ENCODE data around the gene ERAP2.

Gene ERAP2

GRCh38 chr5:96863114-96863513, 13.2 kb upstream of the ERAP2 start:
- TF ChIP-seq, protein P1, sequence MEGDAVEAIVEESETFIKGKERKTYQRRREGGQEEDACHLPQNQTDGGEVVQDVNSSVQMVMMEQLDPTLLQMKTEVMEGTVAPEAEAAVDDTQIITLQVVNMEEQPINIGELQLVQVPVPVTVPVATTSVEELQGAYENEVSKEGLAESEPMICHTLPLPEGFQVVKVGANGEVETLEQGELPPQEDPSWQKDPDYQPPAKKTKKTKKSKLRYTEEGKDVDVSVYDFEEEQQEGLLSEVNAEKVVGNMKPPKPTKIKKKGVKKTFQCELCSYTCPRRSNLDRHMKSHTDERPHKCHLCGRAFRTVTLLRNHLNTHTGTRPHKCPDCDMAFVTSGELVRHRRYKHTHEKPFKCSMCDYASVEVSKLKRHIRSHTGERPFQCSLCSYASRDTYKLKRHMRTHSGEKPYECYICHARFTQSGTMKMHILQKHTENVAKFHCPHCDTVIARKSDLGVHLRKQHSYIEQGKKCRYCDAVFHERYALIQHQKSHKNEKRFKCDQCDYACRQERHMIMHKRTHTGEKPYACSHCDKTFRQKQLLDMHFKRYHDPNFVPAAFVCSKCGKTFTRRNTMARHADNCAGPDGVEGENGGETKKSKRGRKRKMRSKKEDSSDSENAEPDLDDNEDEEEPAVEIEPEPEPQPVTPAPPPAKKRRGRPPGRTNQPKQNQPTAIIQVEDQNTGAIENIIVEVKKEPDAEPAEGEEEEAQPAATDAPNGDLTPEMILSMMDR (IDR thresholded peaks at IDR 0.05; ENCODE audit: control insufficient read depth, extremely low read depth, insufficient read depth) = no peak
- no peak for DNase-seq (ENCODE audit: low read depth)
- H3K4me3 ChIP-seq (ENCODE audit: low read depth, low read length) = no peak overlapping the region

DNA sequence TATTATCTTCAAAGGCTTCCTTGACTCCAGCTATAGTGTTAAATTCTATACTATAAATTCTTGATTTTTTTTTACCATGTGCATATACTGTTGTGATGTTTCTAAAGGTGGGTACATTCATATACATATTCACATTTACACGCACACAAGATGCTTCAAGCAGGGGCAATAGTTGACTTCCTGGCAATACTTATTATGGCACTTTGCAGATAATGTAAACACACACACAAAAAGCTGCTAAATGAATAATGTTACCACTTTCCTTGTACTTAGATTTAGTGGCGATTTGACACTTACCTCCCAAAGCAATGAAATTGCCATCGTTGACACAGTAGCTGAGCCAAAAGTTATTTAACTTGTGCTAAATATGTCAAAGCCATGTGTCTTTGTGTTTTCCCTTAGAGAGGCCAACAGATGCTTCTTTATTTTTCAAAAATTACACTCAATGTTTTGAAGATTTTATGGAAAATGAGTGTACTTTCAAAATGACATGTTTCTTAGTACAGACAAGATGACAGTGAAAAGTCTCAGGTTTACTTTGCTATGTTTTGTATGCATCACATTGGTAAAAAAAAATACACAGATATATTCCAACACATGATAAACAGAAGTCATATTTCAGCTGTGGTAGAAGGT, 12.2 kb upstream of the ERAP2 start:
- no peak for DNase-seq (ENCODE audit: low read depth)

GRCh38 chr5:96864922-96865530, 11.3 kb upstream of the ERAP2 start:
- no peak overlapping the region for H3K4me3 ChIP-seq (ENCODE audit: low read depth, low read length)
- DNase-seq (ENCODE audit: low read depth) = no peak
- TF ChIP-seq, protein P1 (IDR thresholded peaks at IDR 0.05; ENCODE audit: control insufficient read depth, extremely low read depth, insufficient read depth) = no peak

More for the DNA sequence above, 12.2 kb upstream of the ERAP2 start:
- TF ChIP-seq, protein P1 (IDR thresholded peaks at IDR 0.05; ENCODE audit: control insufficient read depth, extremely low read depth, insufficient read depth) = no peak
- H3K4me3 ChIP-seq (ENCODE audit: low read depth, low read length) = no peak overlapping the region

DNA sequence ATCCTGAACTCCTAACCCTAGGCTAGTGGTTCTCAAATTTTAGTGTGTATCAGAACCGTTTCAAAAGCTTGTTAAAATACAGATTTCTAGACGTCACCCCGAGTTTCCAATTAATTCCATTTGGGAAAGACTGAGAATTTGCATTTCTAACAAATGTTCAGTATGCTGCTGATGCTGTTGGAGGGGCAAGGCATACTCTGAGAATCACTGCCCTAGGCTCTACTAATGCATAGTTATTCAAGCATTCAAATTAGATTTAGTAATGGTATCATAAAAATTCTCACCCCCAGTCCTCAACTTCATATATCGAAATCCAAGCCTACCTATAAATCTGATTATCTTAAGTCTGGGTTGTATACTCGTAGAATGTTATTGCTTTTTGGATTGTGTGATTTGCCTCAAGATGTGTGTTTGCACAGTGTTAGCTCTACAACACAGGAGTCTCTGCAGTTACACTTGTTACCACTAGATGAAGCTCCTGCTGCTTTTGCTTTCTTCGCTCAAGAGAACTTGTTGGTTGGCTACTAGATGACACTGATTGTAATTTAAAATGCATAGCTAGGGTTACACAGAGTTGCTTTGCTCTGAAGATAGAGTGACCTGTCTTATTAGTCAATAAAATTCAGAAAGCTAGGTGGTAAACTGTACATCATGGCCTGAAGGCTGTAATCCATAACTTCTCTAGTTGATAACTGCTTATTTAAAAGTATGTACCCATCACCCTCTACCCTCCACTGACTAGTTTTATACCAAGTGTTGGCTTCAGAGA, 7.5 kb upstream of the ERAP2 start:
- no peak overlapping the region for H3K4me3 ChIP-seq (ENCODE audit: low read depth, low read length)
- TF ChIP-seq, protein P1 (IDR thresholded peaks at IDR 0.05; ENCODE audit: control insufficient read depth, extremely low read depth, insufficient read depth) = peak; percentile 99
- peak; percentile 72 for DNase-seq (ENCODE audit: low read depth)

DNA sequence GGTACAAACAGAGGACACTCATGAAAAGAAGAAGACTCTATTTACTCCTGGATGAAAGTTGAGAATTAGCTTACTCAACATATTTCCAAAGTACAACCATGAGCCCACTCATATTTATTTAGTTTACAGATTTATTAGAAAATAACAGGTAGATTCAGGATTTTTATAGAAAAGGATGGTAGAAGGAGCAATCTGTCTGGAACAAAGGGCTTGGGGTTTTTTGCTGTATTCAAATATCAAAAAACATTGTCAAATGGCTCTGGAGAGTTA, 7.0 kb upstream of the ERAP2 start:
- DNase-seq (ENCODE audit: low read depth) = no peak
- TF ChIP-seq, protein P1 (IDR thresholded peaks at IDR 0.05; ENCODE audit: control insufficient read depth, extremely low read depth, insufficient read depth) = no peak
- H3K4me3 ChIP-seq (ENCODE audit: low read depth, low read length) = no peak overlapping the region

- no peak overlapping the region for H3K4me3 ChIP-seq (ENCODE audit: low read depth, low read length)
- TF ChIP-seq, protein P1 (IDR thresholded peaks at IDR 0.05; ENCODE audit: control insufficient read depth, extremely low read depth, insufficient read depth) = no peak
- no peak for DNase-seq (ENCODE audit: low read depth)
Measured at GRCh38 chr5:96870094-96871026, 5.9 kb upstream of the ERAP2 start.

All from LNCaP clone FGC (cell line).